C4-2B (cell line): ENCODE measurements around the gene CTSH.

Experiments used
- H3K27ac ChIP-seq: fragments of 450-650 bp; 2 replicates; pipeline ENCODE4 v1.5.1; 2017
- ZFX ChIP-seq: fragments of 450-650 bp; IDR thresholded peaks from 2 replicates; pipeline ENCODE4 v1.6.1; 2017
- TF ChIP-seq, protein P1 (sequence below): fragments of 450-650 bp; conservative IDR thresholded peaks from 2 replicates; pipeline ENCODE4 v1.5.1; 2017; ENCODE audit warnings: mild to moderate bottlenecking

The CTSH gene

GRCh38 chr15:78949461-78949860, 4.6 kb upstream of the CTSH start:
- H3K27ac ChIP-seq = peak overlapping the region; percentile 82
- TF ChIP-seq, protein P1, sequence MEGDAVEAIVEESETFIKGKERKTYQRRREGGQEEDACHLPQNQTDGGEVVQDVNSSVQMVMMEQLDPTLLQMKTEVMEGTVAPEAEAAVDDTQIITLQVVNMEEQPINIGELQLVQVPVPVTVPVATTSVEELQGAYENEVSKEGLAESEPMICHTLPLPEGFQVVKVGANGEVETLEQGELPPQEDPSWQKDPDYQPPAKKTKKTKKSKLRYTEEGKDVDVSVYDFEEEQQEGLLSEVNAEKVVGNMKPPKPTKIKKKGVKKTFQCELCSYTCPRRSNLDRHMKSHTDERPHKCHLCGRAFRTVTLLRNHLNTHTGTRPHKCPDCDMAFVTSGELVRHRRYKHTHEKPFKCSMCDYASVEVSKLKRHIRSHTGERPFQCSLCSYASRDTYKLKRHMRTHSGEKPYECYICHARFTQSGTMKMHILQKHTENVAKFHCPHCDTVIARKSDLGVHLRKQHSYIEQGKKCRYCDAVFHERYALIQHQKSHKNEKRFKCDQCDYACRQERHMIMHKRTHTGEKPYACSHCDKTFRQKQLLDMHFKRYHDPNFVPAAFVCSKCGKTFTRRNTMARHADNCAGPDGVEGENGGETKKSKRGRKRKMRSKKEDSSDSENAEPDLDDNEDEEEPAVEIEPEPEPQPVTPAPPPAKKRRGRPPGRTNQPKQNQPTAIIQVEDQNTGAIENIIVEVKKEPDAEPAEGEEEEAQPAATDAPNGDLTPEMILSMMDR = no peak
- TF ChIP-seq ZFX = no peak

DNA sequence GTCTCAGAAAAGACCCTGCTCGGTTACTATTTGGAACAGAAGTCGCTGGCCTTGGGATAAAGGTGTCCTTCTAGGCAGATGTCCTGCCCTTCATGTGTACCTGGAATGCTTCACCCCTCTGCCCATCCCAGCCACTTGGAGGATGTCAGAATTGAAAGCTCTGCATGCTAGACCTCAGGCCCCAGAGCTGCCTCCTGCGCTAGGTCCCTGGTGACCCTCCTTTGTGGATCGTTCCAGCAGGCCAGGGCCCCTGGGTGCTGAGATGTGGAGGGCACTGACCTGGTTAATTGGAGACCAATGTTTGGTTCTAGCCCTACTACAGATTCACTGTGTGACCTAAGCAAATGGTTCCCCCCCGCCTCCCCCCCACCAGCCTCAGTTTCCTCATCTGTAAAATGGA, 2.7 kb upstream of the CTSH start:
- TF ChIP-seq, protein P1 = no peak
- TF ChIP-seq ZFX = no peak
- no peak overlapping the region for H3K27ac ChIP-seq

DNA sequence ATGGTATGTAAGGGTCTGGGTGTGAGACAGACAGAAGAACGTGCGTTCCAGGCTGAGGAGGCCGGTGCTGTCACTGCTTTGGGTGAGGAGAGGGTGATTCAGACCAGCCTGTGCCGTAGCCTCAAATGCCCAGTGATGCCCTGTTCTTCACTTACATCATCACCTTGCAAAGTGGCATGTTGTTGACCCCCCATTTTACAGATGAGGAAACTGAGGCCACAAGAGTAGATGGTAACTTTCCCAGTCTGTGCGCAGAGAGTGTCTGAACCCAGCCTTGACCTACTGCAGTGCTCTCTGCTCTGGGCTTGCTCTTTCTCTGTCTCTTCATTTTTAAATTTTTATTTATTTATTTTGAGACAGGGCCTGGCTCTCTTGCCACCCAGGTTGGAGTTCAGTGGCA, 1.6 kb upstream of the CTSH start:
- TF ChIP-seq, protein P1 = no peak
- TF ChIP-seq ZFX = no peak
- no peak overlapping the region for H3K27ac ChIP-seq

DNA sequence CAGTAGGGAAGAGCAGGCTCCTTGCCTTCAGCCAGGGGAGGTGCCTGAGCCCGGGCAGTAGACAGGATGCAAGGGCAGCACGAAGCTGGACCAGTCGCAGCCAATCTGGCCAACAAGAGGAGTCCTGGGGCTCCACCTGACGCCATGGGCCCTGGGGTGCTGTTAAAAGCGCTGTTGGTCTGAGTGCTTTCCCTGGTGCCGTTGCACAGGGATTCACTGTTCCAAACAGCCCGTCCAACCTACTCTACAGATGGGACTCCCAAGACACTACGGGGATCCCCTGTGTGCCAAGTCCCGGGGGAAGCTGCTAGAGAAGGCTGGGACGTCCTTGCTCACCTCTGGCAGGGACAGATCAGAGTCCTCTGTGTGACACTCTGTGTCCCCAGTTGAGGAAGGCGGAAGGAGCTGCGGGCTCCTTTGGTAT, 632 bp downstream of the CTSH start:
- peak overlapping the region; percentile 73 for H3K27ac ChIP-seq
- no peak for TF ChIP-seq ZFX
- TF ChIP-seq, protein P1 = no peak

DNA sequence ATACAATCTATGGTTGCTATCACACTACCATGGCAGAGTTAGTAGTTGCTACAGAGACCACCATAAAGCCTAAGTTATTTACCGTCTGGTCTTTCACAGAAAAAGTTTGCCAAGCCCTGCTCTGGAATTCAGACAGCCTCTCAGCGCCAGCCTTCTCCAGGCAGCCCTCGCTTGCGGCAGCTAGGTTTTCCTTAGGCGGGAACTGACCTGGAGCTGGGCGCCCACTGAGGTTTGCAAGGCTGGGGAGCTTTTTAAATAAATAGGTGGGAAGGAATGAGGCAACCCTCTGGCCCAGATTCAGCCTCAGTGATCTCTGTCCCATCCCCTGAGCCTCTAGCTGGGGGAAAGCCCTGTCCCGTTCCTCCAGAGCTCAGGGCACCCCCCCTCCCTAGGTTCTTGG, 1.2 kb downstream of the CTSH start:
- no peak overlapping the region for H3K27ac ChIP-seq
- TF ChIP-seq ZFX = no peak
- TF ChIP-seq, protein P1 = no peak

DNA sequence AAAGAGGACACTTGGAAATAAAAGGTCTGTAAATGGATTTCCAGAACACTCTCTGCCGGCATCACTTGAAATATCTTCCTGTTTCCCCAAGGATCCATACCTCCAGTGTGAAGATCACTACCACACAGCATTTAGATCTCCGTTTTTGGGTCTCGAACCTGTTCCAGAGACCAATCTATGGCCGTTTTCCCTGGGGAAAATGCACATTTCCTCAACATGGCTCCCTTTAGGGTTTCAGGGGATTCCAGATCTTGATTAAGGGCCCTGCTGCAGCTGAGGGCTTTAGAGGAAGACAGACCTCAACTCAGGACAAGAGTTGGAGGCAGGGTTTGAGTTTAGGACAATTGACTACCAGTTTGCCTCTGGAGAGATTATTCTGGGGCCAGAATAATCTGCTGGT, 2.1 kb downstream of the CTSH start:
- no peak overlapping the region for H3K27ac ChIP-seq
- no peak for TF ChIP-seq ZFX
- TF ChIP-seq, protein P1 = no peak

DNA sequence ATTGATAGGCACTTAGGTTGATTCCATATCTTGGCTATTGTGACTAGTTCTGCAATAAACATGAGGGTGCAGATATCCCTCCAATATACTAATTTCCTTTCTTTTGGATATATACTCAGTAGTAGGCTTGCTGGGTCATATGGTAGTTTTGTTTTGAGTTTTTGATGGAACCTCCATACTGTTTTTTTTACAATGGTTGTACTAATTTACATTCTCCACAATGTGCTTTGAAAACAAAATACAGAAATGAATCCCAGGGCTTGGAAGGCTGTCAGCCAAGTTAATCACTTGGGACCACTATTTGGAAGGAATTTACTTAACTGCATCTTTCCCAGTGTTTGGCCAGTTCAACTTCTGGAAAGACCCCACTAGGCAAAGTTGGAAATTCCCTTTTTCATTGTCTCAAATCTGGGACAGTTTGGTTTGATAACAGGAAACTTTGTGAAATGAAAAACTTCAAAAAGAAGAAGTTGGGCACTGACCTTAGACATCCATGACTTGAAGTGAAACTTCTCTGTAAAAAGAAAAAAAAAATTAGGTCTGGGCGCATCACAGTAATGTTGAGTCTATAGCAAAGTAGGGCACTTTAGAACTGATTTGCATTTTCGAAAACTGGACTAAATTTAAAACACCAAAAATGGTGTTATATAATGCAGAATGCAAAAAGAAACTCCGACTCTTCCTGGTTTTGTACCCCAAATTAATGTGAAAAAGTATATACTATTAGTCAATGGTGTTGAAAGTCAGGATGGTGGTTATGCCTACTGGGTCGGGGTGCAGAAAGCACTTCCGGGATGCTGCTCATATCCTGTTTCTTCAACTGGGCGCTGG, 6.0 kb downstream of the CTSH start:
- H3K27ac ChIP-seq = no peak overlapping the region
- TF ChIP-seq ZFX = no peak
- TF ChIP-seq, protein P1 = no peak
